HL-60 (cell line): Measurements from ENCODE around the gene PTPRN2.

Experiments used
- DNase-seq, 2 experiments: peaks; one replicate each; pipeline ENCODE4 v3.0.0-alpha.2; 2010 to 2020; ENCODE audit warnings: low read depth in 1 of 2, low spot score in 1 of 2
- H3K27ac ChIP-seq: fragments of 250-450 bp; sonication (Bioruptor Pico); replicated peaks from 2 replicates; pipeline ENCODE4 v1.5.1; 2020; ENCODE audit warnings: mild to moderate bottlenecking, moderate library complexity
- H3K27me3 ChIP-seq: fragments of 250-450 bp; sonication (Bioruptor Pico); 2 replicates; pipeline ENCODE4 v1.5.1; 2021; ENCODE audit warnings: mild to moderate bottlenecking, moderate library complexity; ENCODE audit not compliant: insufficient read depth, poor library complexity, severe bottlenecking
- H3K4me3 ChIP-seq: replicated peaks from 2 replicates; pipeline ENCODE4 v1.5.1; 2011; ENCODE audit warnings: mild to moderate bottlenecking, control low read depth, low read length; ENCODE audit not compliant: insufficient read depth
- GABPA ChIP-seq: IDR thresholded peaks from 2 replicates; pipeline ENCODE4 v1.6.1; 2012; ENCODE audit warnings: low read depth
- POLR2AphosphoS5 ChIP-seq: IDR thresholded peaks from 2 replicates; pipeline ENCODE4 v1.6.1; 2012; ENCODE audit warnings: low read depth
- SPI1 ChIP-seq: IDR thresholded peaks from 2 replicates; pipeline ENCODE4 v1.6.1; 2012; ENCODE audit warnings: low read depth, mild to moderate bottlenecking, borderline replicate concordance
- TF ChIP-seq, protein P1 (sequence below): IDR thresholded peaks from one replicate; pipeline ENCODE4 v1.5.1; 2011; ENCODE audit warnings: low read length, control low read depth, inconsistent platforms; ENCODE audit not compliant: insufficient read depth
- TF ChIP-seq, protein P2 (sequence below): IDR thresholded peaks from 2 replicates; pipeline ENCODE4 v1.6.1; 2012; ENCODE audit warnings: low read depth; ENCODE audit not compliant: insufficient replicate concordance

PTPRN2 gene

GRCh38 chr7:158260567-158261361, 326.9 kb downstream of the PTPRN2 start:
- H3K27ac ChIP-seq: no peak overlapping the region
- no peak overlapping the region for H3K4me3 ChIP-seq
- TF ChIP-seq POLR2AphosphoS5 (no peak), SPI1 (no peak), GABPA (no peak)
- TF ChIP-seq, protein P1, sequence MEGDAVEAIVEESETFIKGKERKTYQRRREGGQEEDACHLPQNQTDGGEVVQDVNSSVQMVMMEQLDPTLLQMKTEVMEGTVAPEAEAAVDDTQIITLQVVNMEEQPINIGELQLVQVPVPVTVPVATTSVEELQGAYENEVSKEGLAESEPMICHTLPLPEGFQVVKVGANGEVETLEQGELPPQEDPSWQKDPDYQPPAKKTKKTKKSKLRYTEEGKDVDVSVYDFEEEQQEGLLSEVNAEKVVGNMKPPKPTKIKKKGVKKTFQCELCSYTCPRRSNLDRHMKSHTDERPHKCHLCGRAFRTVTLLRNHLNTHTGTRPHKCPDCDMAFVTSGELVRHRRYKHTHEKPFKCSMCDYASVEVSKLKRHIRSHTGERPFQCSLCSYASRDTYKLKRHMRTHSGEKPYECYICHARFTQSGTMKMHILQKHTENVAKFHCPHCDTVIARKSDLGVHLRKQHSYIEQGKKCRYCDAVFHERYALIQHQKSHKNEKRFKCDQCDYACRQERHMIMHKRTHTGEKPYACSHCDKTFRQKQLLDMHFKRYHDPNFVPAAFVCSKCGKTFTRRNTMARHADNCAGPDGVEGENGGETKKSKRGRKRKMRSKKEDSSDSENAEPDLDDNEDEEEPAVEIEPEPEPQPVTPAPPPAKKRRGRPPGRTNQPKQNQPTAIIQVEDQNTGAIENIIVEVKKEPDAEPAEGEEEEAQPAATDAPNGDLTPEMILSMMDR: no peak
- TF ChIP-seq, protein P2, sequence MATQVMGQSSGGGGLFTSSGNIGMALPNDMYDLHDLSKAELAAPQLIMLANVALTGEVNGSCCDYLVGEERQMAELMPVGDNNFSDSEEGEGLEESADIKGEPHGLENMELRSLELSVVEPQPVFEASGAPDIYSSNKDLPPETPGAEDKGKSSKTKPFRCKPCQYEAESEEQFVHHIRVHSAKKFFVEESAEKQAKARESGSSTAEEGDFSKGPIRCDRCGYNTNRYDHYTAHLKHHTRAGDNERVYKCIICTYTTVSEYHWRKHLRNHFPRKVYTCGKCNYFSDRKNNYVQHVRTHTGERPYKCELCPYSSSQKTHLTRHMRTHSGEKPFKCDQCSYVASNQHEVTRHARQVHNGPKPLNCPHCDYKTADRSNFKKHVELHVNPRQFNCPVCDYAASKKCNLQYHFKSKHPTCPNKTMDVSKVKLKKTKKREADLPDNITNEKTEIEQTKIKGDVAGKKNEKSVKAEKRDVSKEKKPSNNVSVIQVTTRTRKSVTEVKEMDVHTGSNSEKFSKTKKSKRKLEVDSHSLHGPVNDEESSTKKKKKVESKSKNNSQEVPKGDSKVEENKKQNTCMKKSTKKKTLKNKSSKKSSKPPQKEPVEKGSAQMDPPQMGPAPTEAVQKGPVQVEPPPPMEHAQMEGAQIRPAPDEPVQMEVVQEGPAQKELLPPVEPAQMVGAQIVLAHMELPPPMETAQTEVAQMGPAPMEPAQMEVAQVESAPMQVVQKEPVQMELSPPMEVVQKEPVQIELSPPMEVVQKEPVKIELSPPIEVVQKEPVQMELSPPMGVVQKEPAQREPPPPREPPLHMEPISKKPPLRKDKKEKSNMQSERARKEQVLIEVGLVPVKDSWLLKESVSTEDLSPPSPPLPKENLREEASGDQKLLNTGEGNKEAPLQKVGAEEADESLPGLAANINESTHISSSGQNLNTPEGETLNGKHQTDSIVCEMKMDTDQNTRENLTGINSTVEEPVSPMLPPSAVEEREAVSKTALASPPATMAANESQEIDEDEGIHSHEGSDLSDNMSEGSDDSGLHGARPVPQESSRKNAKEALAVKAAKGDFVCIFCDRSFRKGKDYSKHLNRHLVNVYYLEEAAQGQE: no peak
- no peak for DNase-seq
- no peaks in the 10 kb centered on the region for H3K27me3 ChIP-seq

DNA sequence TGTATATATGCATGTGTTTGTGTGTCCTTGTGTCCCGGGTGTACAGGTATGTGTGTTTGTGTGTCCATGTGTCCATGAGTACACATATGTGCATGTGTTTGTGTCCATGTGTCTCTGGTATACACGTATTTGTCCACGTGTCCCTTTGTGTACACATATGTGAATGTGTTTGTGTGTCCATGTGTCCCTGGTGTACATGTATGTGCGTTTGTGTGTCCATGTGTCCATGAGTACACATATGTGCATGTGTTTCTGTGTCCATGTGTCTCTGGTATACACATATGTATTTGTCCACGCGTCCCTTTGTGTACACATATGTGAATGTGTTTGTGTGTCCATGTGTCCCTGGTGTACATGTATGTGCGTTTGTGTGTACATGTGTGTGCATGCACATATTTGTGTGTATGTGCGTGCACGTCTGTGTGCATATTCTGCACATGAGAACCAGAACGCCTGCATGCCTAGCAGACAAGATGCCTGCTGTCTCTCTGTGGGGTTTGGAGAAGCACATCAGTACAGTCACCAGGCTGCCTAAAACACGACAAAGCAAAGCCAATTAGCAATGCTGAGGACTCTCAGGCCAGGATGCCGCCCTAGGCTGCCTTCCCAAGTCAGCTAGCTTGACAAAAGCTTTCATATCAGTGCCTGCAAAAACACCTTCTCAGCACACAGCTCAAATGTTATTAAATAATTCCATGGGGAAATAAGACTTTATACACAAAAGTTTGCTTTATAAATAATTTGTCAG, 327.8 kb downstream of the PTPRN2 start:
- no peak overlapping the region for H3K4me3 ChIP-seq
- no peak overlapping the region for H3K27ac ChIP-seq
- TF ChIP-seq, protein P1: no peak
- TF ChIP-seq GABPA (no peak), POLR2AphosphoS5 (no peak), SPI1 (no peak)
- TF ChIP-seq, protein P2: no peak
- no peak for DNase-seq
- no peaks in the 10 kb centered on the region for H3K27me3 ChIP-seq

GRCh38 chr7:158259141-158259540, 328.5 kb downstream of the PTPRN2 start:
- Histone ChIP-seq H3K27me3 (no peaks in the 10 kb centered on the region), H3K4me3 (no peak overlapping the region), H3K27ac (no peak overlapping the region)
- TF ChIP-seq, protein P2: no peak
- TF ChIP-seq SPI1 (no peak), POLR2AphosphoS5 (no peak), GABPA (no peak)
- TF ChIP-seq, protein P1: no peak
- no peak for DNase-seq
